ENCODE results near the gene USP49.

DNA sequence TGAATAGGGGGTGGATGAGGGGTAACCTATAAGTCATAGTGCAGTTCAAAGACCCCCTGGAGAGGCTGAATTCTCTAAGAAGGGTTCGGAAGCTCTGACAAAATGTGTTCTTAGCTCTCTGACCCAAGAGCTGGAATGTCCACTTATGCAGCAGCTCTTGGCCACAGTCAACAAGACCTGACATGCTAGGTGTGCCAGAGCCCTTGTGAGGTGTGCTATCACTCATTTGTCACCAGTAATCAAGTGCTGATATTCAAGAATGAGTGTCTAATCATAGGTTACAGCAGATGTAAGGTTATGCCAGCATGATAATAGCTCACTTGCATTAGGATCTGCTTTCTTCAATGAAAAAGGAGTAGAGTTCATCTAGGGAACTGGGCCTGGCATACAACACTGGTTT, 79.6 kb downstream of the USP49 start:
- TF ChIP-seq, protein P1, sequence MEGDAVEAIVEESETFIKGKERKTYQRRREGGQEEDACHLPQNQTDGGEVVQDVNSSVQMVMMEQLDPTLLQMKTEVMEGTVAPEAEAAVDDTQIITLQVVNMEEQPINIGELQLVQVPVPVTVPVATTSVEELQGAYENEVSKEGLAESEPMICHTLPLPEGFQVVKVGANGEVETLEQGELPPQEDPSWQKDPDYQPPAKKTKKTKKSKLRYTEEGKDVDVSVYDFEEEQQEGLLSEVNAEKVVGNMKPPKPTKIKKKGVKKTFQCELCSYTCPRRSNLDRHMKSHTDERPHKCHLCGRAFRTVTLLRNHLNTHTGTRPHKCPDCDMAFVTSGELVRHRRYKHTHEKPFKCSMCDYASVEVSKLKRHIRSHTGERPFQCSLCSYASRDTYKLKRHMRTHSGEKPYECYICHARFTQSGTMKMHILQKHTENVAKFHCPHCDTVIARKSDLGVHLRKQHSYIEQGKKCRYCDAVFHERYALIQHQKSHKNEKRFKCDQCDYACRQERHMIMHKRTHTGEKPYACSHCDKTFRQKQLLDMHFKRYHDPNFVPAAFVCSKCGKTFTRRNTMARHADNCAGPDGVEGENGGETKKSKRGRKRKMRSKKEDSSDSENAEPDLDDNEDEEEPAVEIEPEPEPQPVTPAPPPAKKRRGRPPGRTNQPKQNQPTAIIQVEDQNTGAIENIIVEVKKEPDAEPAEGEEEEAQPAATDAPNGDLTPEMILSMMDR (IDR thresholded peaks at IDR 0.05): no peak
- TF ChIP-seq ZFX (IDR thresholded peaks at IDR 0.05; ENCODE audit: borderline replicate concordance): no peak

Measured in 22Rv1 (cell line).